NCI-H345 (cell line): ENCODE measurements around the gene PBX4.

Experiments used
- DNase-seq: peaks from one replicate; lab custom pipeline; 2025; lab: John Stamatoyannopoulos, UW

Gene PBX4

GRCh38 chr19:19649155-19649554 is 30.7 kb upstream of the PBX4 start:
- no peak for DNase-seq

GRCh38 chr19:19647037-19647835 is 28.7 kb upstream of the PBX4 start:
- DNase-seq = no peak

GRCh38 chr19:19645233-19645870 is 26.9 kb upstream of the PBX4 start:
- DNase-seq = no peak

GRCh38 chr19:19644054-19644388 is 25.5 kb upstream of the PBX4 start:
- no peak for DNase-seq

- DNase-seq = peak; percentile 64
Measured at GRCh38 chr19:19643158-19644053, 24.9 kb upstream of the PBX4 start, which contains the start of gene GMIP. GMIP (minus strand) TSS chr19:19643657; CDS start chr19:19643529, 128 bp downstream.

- DNase-seq = no peak
Measured at GRCh38 chr19:19642506-19643157, 24.1 kb upstream of the PBX4 start.

- DNase-seq = no peak
Measured at GRCh38 chr19:19637523-19638251, 19.2 kb upstream of the PBX4 start.

GRCh38 chr19:19637186-19637522 is 18.7 kb upstream of the PBX4 start:
- DNase-seq = no peak

GRCh38 chr19:19636573-19637185 is 18.2 kb upstream of the PBX4 start:
- no peak for DNase-seq

- no peak for DNase-seq
Measured at GRCh38 chr19:19635313-19635702, 16.8 kb upstream of the PBX4 start.

- DNase-seq = no peak
Measured at GRCh38 chr19:19634516-19635312, 16.2 kb upstream of the PBX4 start.

GRCh38 chr19:19633711-19634515 is 15.4 kb upstream of the PBX4 start:
- DNase-seq = no peak

GRCh38 chr19:19632661-19633060 is 14.2 kb upstream of the PBX4 start:
- DNase-seq = no peak

GRCh38 chr19:19631346-19631745 is 12.9 kb upstream of the PBX4 start:
- no peak for DNase-seq

GRCh38 chr19:19630426-19630825 is 11.9 kb upstream of the PBX4 start:
- no peak for DNase-seq

- no peak for DNase-seq
Measured at GRCh38 chr19:19630062-19630414, 11.6 kb upstream of the PBX4 start.

GRCh38 chr19:19628501-19629134 is 10.1 kb upstream of the PBX4 start:
- peak; percentile 70 for DNase-seq

GRCh38 chr19:19627621-19628500 is 9.4 kb upstream of the PBX4 start, which contains the start of gene LPAR2:
LPAR2 (minus strand) TSS chr19:19628220; CDS start chr19:19627275, 945 bp downstream.
- peak; percentile 76 for DNase-seq
